Effector memory CD8-positive, alpha-beta T cell (primary cell): ENCODE results near the gene AUTS2.

Experiments
- ATAC-seq: fragments of 150-1000 bp; cut with Tn5 transposase; replicated peaks from 2 replicates; pipeline ENCODE4 v1.10.0; 2021; ENCODE audit warnings: mild to moderate bottlenecking, moderate library complexity
- DNase-seq, 3 experiments: peaks; one replicate each; pipeline ENCODE4 v3.0.0; 2021
- H3K27ac Mint-ChIP-seq, 2 donors: one replicate each; pipeline ENCODE4 v1.8.0; 2022; ENCODE audit warnings: mild to moderate bottlenecking in 2 of 2, mixed read lengths in 2 of 2, moderate library complexity in 2 of 2
- H3K27me3 Mint-ChIP-seq, 2 donors: one replicate each; pipeline ENCODE4 v1.8.0; 2022; ENCODE audit warnings: mixed read lengths in 2 of 2
- H3K36me3 Mint-ChIP-seq: one replicate; pipeline ENCODE4 v1.8.0; 2022; ENCODE audit warnings: mild to moderate bottlenecking, moderate library complexity, mixed read lengths; ENCODE audit not compliant: insufficient read depth
- H3K4me1 Mint-ChIP-seq, 2 donors: one replicate each; pipeline ENCODE4 v1.8.0; 2022; ENCODE audit warnings: low read depth in 2 of 2, mixed read lengths in 2 of 2
- H3K4me3 Mint-ChIP-seq, 2 donors: one replicate each; pipeline ENCODE4 v1.8.0; 2022; ENCODE audit warnings: mild to moderate bottlenecking in 2 of 2, mixed read lengths in 2 of 2, moderate library complexity in 2 of 2
- H3K9me3 Mint-ChIP-seq, 2 donors: one replicate each; pipeline ENCODE4 v1.8.0; 2022; ENCODE audit warnings: mixed read lengths in 2 of 2

AUTS2 gene

DNA sequence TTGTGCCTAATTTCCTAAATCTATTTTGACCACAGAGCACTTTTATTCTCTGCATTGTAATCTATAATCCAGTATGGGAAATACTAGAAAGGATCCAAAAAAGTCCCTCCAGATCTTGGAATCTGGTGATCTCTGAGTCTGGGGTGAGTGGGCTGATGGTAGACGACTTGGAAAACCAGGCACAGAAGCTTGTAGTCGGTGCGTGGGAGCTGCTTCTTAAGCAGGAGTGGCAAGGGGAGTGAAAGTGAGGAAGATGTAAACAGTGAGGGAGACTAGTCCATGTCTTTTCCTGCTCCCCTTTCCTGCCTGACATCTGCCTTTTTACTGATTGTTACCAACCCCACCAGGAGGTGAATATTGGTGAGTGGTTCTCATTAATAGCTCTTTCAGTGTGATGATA is 6.8 kb downstream of the AUTS2 start:
- peaks cover 5% of the 10 kb centered on the region for H3K36me3 Mint-ChIP-seq
- H3K4me3 Mint-ChIP-seq: no peak overlapping the region
- no peak for DNase-seq
- H3K4me1 Mint-ChIP-seq: peaks cover 2 to 3% of the 10 kb centered on the region in 2 donors
- ATAC-seq: no peak
- H3K27me3 Mint-ChIP-seq: no peaks in the 10 kb centered on the region
- no peaks in the 10 kb centered on the region for H3K9me3 Mint-ChIP-seq
- H3K27ac Mint-ChIP-seq: no peak overlapping the region

DNA sequence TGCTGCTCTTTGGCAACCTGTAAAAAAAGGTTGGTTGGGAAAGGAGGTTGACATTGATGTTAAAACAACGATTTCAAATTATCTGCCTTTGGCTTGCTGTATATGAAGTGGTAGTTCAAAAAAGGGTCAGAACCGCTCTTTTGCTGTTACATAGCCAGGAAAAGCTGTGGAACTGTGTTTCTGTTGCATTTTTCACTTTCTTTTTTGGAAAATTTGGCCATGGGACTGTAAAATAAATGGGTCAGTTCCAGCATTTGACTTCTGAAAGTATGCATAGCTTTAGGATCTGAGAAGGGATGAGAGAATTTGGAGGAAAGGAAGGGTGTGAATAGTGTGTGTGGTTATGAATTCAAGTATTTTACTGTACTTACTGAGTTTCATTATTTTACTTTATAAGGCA is 7.3 kb downstream of the AUTS2 start:
- ATAC-seq (no peak), DNase-seq (no peak)
- Mint-ChIP-seq H3K4me1 (no peaks in the 10 kb centered on the region), H3K4me3 (no peak overlapping the region), H3K27ac (no peak overlapping the region), H3K9me3 (no peaks in the 10 kb centered on the region), H3K27me3 (no peaks in the 10 kb centered on the region), H3K36me3 (no peaks in the 10 kb centered on the region)

DNA sequence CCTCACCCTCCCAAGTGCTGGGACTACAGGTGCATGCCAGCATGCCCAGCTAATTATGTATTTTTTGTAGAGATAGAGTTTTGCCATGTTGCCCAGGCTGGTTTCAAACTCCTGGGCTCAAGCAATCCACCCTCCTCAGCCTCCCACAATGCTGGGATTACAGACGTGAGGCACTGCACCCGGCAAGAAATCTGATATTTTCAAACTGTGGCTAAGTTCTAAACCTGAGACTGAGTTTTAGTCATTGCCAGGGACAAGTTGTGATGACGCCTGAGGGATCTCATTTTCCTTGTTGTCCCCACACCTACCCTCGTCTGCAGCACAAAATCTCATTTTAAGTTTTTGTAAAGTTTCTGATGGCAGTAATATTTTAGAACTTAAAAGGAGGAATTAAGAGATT is 9.8 kb downstream of the AUTS2 start:
- H3K9me3 Mint-ChIP-seq: no peaks in the 10 kb centered on the region
- peaks cover 3% of the 10 kb centered on the region for H3K36me3 Mint-ChIP-seq
- H3K4me1 Mint-ChIP-seq: no peaks in the 10 kb centered on the region
- H3K4me3 Mint-ChIP-seq: no peak overlapping the region
- H3K27ac Mint-ChIP-seq: no peak overlapping the region
- no peaks in the 10 kb centered on the region for H3K27me3 Mint-ChIP-seq
- DNase-seq (no peak), ATAC-seq (no peak)

DNA sequence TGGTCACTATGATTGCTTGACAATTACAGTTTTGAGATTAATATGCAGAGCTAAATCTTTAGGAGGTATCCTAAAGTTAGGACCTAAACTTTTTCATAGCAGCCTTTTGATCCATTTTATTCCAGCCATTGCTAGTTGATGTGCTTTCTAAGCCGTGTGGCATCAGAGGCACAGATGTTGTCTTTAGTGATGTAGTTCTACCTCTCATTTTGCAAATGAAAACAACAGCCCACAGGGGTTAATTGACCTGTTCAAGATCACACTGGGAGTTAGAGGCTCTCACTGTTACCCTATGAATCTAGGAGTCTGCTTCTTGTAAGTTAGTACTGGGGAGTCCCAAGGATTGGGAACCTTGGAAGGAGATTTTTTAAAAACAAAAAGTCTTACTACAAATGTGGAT is 10.6 kb downstream of the AUTS2 start:
- Mint-ChIP-seq H3K27me3 (no peaks in the 10 kb centered on the region), H3K27ac (no peak overlapping the region), H3K4me1 (no peaks in the 10 kb centered on the region), H3K4me3 (no peak overlapping the region), H3K9me3 (no peaks in the 10 kb centered on the region), H3K36me3 (peaks cover 3% of the 10 kb centered on the region)
- ATAC-seq (no peak), DNase-seq (no peak)

DNA sequence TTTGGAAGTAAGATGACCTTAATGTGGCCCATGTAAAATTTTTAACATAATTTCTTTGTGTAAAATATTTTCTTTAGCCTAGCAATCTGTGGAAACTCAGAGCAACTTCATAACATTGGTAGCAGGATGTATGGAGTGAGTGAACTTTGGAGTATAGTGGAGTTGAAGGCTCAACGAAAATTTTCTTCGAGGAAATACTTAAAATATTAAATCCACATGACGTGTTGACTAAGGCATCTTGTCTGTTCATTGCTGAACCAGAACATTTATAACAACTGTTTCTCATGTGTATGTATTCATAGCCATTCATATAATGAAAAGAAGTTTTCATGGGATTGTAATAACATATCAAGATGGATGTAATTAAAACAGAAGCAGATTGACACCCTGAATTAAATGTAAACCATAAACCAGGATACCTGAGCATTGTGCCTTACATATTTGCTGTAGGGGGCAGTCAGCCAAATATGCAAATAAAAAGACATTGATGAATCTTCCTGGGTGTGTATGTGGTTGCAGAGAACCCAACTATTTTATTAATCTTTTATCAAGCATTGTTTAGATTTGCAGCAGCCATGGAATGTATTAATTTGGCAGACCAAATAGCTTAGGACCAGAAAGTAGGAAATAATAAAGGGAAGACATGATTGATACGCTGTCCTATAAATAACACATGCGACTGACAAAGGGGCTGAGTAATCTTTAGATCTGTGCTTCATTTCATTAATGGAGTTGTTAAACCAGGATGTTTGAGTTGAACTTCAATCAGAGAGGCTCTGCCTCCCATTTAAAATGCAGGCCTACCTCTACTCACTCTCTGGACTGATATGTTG is 11.5 kb downstream of the AUTS2 start:
- Mint-ChIP-seq H3K4me3 (no peak overlapping the region), H3K9me3 (no peaks in the 10 kb centered on the region), H3K4me1 (no peaks in the 10 kb centered on the region), H3K27me3 (no peaks in the 10 kb centered on the region), H3K36me3 (peaks cover 3% of the 10 kb centered on the region), H3K27ac (no peak overlapping the region)
- DNase-seq: no peak
- no peak for ATAC-seq

DNA sequence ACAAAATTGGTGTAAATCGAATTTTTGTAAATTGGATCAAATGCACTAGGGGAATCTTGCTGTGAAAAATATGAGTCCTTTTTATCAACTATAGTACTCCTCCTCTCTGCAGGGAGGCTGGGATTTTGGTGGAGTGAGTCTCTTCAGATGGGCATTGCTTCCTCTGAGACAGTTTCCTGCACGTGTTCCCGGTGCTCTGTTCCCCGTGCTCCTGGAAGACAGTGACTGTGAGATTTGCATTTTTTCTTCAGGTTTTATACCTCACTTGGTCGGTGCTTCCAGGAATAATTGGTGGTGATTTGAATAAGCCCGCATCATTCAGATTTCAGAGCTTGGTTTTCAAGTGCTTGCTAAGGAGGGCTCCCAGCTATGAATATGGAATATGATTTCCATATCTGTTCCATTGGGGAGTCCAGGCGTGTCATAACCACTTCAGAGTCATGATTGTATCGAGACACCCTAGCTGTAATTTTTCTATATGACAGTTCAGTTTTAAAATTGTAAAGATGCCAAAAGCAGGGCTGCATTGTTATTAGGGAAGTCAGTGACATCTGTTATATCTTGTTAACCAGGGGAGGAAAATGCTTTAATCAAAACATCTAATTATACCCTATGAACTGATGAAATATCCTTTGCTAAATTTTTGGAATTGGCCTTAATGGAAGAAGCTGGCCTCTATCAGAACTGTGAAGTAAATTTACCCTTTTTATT is 12.3 kb downstream of the AUTS2 start:
- ATAC-seq (no peak), DNase-seq (no peak)
- no peak overlapping the region for H3K27ac Mint-ChIP-seq
- no peaks in the 10 kb centered on the region for H3K27me3 Mint-ChIP-seq
- peaks cover 3% of the 10 kb centered on the region for H3K36me3 Mint-ChIP-seq
- no peaks in the 10 kb centered on the region for H3K9me3 Mint-ChIP-seq
- no peaks in the 10 kb centered on the region for H3K4me1 Mint-ChIP-seq
- no peak overlapping the region for H3K4me3 Mint-ChIP-seq

DNA sequence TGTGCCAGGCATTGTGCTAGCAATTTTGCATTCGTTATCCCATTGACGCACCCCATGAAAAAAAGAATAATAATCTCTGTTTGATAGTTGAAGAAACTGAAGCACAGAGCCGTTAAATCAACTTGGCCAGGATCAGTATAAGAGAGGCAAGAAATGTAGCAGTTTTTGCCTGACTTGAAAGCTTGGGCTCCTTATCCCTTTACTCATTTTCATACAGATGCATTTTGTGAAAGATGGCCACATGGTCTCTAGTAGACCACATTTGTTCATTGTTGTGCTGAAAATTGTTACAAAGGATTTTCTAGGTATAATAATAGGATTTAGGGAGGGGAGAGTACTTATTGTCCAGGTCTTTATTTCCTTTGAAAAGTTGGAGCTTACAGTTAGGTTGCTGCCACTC is 14.7 kb downstream of the AUTS2 start:
- H3K27ac Mint-ChIP-seq: no peak overlapping the region
- H3K4me1 Mint-ChIP-seq: no peaks in the 10 kb centered on the region
- H3K9me3 Mint-ChIP-seq: no peaks in the 10 kb centered on the region
- no peak overlapping the region for H3K4me3 Mint-ChIP-seq
- ATAC-seq: no peak
- H3K36me3 Mint-ChIP-seq: peaks cover 3% of the 10 kb centered on the region
- DNase-seq: no peak
- no peaks in the 10 kb centered on the region for H3K27me3 Mint-ChIP-seq

DNA sequence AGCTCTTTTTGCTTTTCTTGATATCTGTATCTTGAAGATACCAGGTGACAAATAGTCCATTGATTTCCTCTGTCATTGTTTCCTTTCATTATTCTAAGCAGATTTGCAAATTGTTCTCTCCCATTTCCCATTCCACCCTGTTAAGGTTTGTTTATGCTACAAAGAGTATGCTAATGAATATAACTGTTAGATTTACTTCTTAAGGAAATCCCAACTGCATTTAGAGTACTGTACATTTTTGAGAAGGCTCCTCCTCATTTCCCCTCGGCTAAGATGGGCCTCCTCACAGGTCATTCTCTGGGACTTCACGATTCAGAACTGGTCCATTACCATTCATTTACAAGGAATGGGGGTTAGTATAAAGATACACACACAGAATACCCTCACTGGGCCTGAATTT is 15.6 kb downstream of the AUTS2 start:
- Mint-ChIP-seq H3K27ac (no peak overlapping the region), H3K4me3 (no peak overlapping the region), H3K27me3 (no peaks in the 10 kb centered on the region), H3K4me1 (no peaks in the 10 kb centered on the region), H3K36me3 (peaks cover 3% of the 10 kb centered on the region), H3K9me3 (no peaks in the 10 kb centered on the region)
- no peak for ATAC-seq
- DNase-seq: no peak

DNA sequence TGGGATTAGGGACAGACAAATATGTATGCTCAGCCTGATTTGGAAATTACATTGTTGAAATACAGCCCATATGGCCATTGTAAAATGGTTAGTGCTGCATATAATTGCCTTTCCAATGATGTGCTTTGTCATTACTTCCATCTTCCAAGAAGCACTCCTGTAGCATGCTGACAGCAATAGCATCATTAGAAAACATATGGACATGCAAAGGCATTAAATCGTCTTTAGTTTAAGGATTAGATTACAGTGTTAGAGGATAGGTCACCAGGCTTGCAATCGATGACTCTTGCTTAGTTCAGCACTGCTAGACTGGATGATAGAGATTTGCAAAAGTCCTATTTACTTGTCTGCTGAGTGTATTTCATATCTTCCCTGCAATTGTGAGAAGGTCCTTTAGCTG is 17.4 kb downstream of the AUTS2 start:
- H3K4me1 Mint-ChIP-seq: no peaks in the 10 kb centered on the region
- no peaks in the 10 kb centered on the region for H3K9me3 Mint-ChIP-seq
- no peak overlapping the region for H3K27ac Mint-ChIP-seq
- peaks cover 0 to 13% of the 10 kb centered on the region in 2 donors for H3K27me3 Mint-ChIP-seq
- ATAC-seq (no peak), DNase-seq (no peak)
- H3K4me3 Mint-ChIP-seq: no peak overlapping the region
- peaks cover 3% of the 10 kb centered on the region for H3K36me3 Mint-ChIP-seq

DNA sequence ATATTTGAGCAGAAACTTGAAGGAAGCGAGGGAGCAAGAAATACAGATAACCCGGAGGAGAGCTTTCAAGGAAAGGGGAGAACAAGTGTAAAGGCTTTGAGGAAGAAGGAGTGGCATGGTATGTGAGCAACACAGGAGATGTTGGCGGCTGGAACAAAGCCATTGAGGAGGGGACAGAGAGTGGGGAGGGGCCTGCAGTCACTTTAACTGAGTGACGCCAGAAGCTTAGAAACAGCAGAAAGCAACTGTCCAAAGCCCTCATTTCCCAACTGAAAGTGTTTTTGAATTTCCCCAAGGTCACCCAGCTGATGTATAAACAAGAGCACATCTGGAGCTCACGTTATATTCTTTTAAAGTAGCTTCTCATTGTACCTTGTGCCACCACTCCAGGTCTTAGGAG is 19.1 kb downstream of the AUTS2 start:
- DNase-seq: no peak
- Mint-ChIP-seq H3K4me3 (no peak overlapping the region), H3K9me3 (no peaks in the 10 kb centered on the region), H3K27ac (no peak overlapping the region), H3K4me1 (no peaks in the 10 kb centered on the region), H3K27me3 (peaks cover 0 to 13% of the 10 kb centered on the region in 2 donors), H3K36me3 (peaks cover under 1% of the 10 kb centered on the region)
- ATAC-seq: no peak

DNA sequence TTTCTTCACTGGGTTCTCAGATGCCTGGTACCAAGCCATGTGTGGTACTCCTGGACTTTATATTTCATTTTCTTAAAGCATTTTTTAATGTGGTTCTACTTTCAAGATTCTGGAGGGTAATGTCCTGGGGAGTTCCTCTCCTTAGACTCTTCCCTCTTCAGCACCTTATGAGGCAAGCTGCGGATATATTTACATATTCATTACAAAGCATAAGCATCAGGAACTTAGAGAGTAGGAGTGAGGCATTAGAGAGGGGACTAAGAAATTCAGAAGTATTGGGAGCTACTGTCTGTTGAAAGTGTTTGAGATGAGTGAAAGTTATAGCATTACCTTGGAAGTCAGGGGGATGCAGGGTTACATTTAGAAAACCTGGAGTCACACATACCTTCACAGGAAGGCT is 20.8 kb downstream of the AUTS2 start:
- Mint-ChIP-seq H3K27me3 (peaks cover 0 to 13% of the 10 kb centered on the region in 2 donors), H3K36me3 (peaks cover under 1% of the 10 kb centered on the region), H3K4me3 (no peak overlapping the region), H3K27ac (no peak overlapping the region), H3K4me1 (no peaks in the 10 kb centered on the region), H3K9me3 (no peaks in the 10 kb centered on the region)
- DNase-seq (no peak), ATAC-seq (no peak)

DNA sequence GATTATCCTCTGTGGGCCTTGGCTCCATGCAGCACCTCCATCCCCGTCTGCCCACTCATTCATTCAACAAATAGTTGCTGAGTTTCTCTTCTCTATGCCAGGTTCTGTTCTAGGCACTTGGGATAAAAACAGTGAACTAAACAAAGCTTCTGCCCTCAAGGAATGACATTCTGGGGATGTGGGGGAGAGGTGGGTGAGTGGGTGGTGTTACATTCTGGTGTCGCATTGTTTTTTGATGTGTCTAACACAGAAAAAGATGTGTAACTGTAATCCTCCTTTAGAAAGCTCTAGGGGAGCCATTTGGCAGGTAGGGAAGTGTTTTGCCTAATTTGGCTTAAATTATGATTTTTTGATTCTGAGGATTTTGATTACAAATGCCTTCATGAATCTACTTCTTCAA is 21.4 kb downstream of the AUTS2 start:
- ATAC-seq: no peak
- Mint-ChIP-seq H3K4me3 (no peak overlapping the region), H3K4me1 (no peaks in the 10 kb centered on the region), H3K9me3 (no peaks in the 10 kb centered on the region), H3K27ac (no peak overlapping the region), H3K36me3 (peaks cover 3% of the 10 kb centered on the region), H3K27me3 (peaks cover 0 to 18% of the 10 kb centered on the region in 2 donors)
- no peak for DNase-seq

DNA sequence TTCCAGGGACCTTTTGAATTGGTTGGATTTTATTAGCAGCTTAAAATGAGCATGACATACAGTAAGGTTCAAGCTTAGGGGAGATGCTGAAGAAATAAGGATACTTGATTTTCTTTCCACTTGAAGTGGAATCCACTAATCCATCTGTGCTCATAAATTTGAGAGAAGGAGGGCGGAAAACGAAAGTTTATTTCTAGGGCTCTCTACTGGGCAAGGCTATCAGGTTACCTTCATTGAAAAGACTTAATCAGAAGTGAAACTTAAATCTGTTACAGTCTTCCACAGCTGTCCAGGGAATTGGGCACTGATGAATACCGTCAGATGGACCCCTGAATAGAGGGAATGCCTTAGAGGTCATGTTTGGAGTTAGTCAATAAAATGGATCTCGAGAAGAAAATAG is 21.8 kb downstream of the AUTS2 start:
- Mint-ChIP-seq H3K4me3 (no peak overlapping the region), H3K4me1 (no peaks in the 10 kb centered on the region)
- ATAC-seq: no peak

DNA sequence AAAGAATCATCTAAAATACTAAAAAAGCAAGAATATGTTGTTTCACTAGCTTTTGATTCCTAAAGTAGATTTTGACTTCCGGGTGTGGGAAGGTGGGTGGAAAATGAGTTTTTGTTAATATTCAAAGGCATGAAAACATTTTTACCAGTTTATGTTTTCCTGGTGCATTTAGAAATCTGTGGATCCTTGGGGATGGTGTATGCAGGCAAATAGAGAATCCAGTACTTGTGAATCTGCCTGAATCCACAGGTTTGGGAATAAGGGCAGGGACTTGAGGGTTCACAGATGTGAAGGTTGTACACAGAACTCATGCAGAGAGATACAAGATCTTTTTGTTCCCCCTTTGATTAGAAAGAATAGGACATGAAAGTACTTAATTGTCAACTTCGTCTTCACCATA is 22.4 kb downstream of the AUTS2 start:
- Mint-ChIP-seq H3K27ac (no peak overlapping the region), H3K4me1 (no peaks in the 10 kb centered on the region)
- no peak for ATAC-seq

More for the DNA sequence above, 21.8 kb downstream of the AUTS2 start:
- Mint-ChIP-seq H3K27me3 (peaks cover 0 to 23% of the 10 kb centered on the region in 2 donors), H3K27ac (no peak overlapping the region), H3K36me3 (peaks cover 3% of the 10 kb centered on the region), H3K9me3 (no peaks in the 10 kb centered on the region)
- DNase-seq: no peak

More for the DNA sequence above, 22.4 kb downstream of the AUTS2 start:
- no peak for DNase-seq
- Mint-ChIP-seq H3K27me3 (peaks cover 3 to 27% of the 10 kb centered on the region in 2 donors), H3K9me3 (no peaks in the 10 kb centered on the region), H3K36me3 (peaks cover 3% of the 10 kb centered on the region), H3K4me3 (no peak overlapping the region)
